SK-N-SH treated with all-trans-retinoic acid at 6 μM for 48 hours (cell line): ENCODE measurements around the gene GATA5.

Experiments
- ATAC-seq: fragments of 200-7000 bp; cut with Tn5 transposase; 3 replicates; pipeline ENCODE4 v1.9.1; 2020; ENCODE audit warnings: mild to moderate bottlenecking, moderate library complexity
- ARNTL ChIP-seq: fragments of 450-650 bp; formaldehyde crosslinking; IDR thresholded peaks from 2 replicates; pipeline ENCODE4 v1.5.0; 2020; ENCODE audit warnings: low read depth, mild to moderate bottlenecking, moderate library complexity, borderline replicate concordance
- BACH2 ChIP-seq: fragments of 250-450 bp; sonication (Bioruptor Pico); IDR thresholded peaks from 2 replicates; pipeline ENCODE4 v1.9.0; 2021; ENCODE audit warnings: mild to moderate bottlenecking, borderline replicate concordance
- CSDC2 ChIP-seq: fragments of 250-450 bp; sonication (Bioruptor Pico); IDR thresholded peaks from 2 replicates; pipeline ENCODE4 v1.5.0; 2020; ENCODE audit warnings: mild to moderate bottlenecking, moderate library complexity
- ESRRG ChIP-seq: fragments of 250-450 bp; sonication (Bioruptor Pico); IDR thresholded peaks from 2 replicates; pipeline ENCODE4 v1.6.1; 2021; ENCODE audit warnings: mild to moderate bottlenecking
- GLIS3 ChIP-seq: fragments of 250-450 bp; sonication (Bioruptor Pico); IDR thresholded peaks from 2 replicates; pipeline ENCODE4 v1.5.0; 2020; ENCODE audit warnings: mild to moderate bottlenecking, moderate library complexity
- OSR1 ChIP-seq: fragments of 250-450 bp; sonication (Bioruptor Pico); IDR thresholded peaks from 2 replicates; pipeline ENCODE4 v1.8.0; 2022; ENCODE audit warnings: moderate library complexity, mild to moderate bottlenecking, inconsistent platforms
- PPARA ChIP-seq: fragments of 250-450 bp; sonication (Bioruptor Pico); IDR thresholded peaks from 2 replicates; pipeline ENCODE4 v1.5.0; 2020; ENCODE audit warnings: mild to moderate bottlenecking, borderline replicate concordance
- RARB ChIP-seq: fragments of 250-450 bp; sonication (Bioruptor Pico); IDR thresholded peaks from 2 replicates; pipeline ENCODE4 v1.8.0; 2021; ENCODE audit warnings: mild to moderate bottlenecking, moderate library complexity
- SNAI2 ChIP-seq: fragments of 250-450 bp; sonication (Bioruptor Pico); IDR thresholded peaks from 2 replicates; pipeline ENCODE4 v1.5.0; 2020; ENCODE audit warnings: mild to moderate bottlenecking, moderate library complexity
- TCF4 ChIP-seq: fragments of 250-450 bp; sonication (Bioruptor Pico); IDR thresholded peaks from 2 replicates; pipeline ENCODE4 v1.8.0; 2021; ENCODE audit warnings: mild to moderate bottlenecking, moderate library complexity, borderline replicate concordance
- TOX ChIP-seq: fragments of 250-450 bp; sonication (Bioruptor Pico); IDR thresholded peaks from 2 replicates; pipeline ENCODE4 v1.8.0; 2021; ENCODE audit warnings: mild to moderate bottlenecking, moderate library complexity, borderline replicate concordance
- ZC3H10 ChIP-seq: fragments of 250-450 bp; sonication (Bioruptor Pico); IDR thresholded peaks from 2 replicates; pipeline ENCODE4 v1.5.1; 2021; ENCODE audit warnings: mild to moderate bottlenecking, moderate library complexity
- ZFP3 ChIP-seq: fragments of 250-450 bp; sonication (Bioruptor Pico); IDR thresholded peaks from 2 replicates; pipeline ENCODE4 v1.5.0; 2020; ENCODE audit warnings: mild to moderate bottlenecking, moderate library complexity
- ZNF565 ChIP-seq: fragments of 450-650 bp; formaldehyde crosslinking; conservative IDR thresholded peaks from 2 replicates; pipeline ENCODE4 v1.5.0; 2020; ENCODE audit warnings: low read depth, mild to moderate bottlenecking, moderate library complexity
- ZNF70 ChIP-seq: fragments of 450-650 bp; formaldehyde crosslinking; IDR thresholded peaks from 2 replicates; pipeline ENCODE4 v1.5.0; 2020; ENCODE audit warnings: mild to moderate bottlenecking, moderate library complexity
- ZNF8 ChIP-seq: fragments of 450-650 bp; formaldehyde crosslinking; IDR thresholded peaks from 2 replicates; pipeline ENCODE4 v1.5.0; 2020; ENCODE audit warnings: mild to moderate bottlenecking, moderate library complexity
- TF ChIP-seq, protein P1 (sequence below): fragments of 250-450 bp; sonication (Bioruptor Pico); IDR thresholded peaks from 2 replicates; pipeline ENCODE4 v1.5.1; 2020; ENCODE audit warnings: low read depth, mild to moderate bottlenecking, moderate library complexity
- TF ChIP-seq, protein P2 (sequence below): fragments of 250-450 bp; sonication (Bioruptor Pico); IDR thresholded peaks from 2 replicates; pipeline ENCODE4 v1.5.0; 2020; ENCODE audit warnings: mild to moderate bottlenecking, moderate library complexity
- TF ChIP-seq, protein P3 (sequence below): fragments of 250-450 bp; sonication (Bioruptor Pico); IDR thresholded peaks from 2 replicates; pipeline ENCODE4 v1.5.1; 2021; ENCODE audit warnings: mild to moderate bottlenecking, moderate library complexity
- TF ChIP-seq, protein P4 (sequence below): fragments of 250-450 bp; sonication (Bioruptor Pico); IDR thresholded peaks from 2 replicates; pipeline ENCODE4 v1.8.0; 2021; ENCODE audit warnings: low read depth, mild to moderate bottlenecking, moderate library complexity, borderline replicate concordance
- TF ChIP-seq, protein P5 (sequence below): fragments of 250-450 bp; sonication (Bioruptor Pico); IDR thresholded peaks from 2 replicates; pipeline ENCODE4 v1.8.0; 2020; ENCODE audit warnings: mild to moderate bottlenecking, moderate library complexity, borderline replicate concordance

GATA5 gene

DNA sequence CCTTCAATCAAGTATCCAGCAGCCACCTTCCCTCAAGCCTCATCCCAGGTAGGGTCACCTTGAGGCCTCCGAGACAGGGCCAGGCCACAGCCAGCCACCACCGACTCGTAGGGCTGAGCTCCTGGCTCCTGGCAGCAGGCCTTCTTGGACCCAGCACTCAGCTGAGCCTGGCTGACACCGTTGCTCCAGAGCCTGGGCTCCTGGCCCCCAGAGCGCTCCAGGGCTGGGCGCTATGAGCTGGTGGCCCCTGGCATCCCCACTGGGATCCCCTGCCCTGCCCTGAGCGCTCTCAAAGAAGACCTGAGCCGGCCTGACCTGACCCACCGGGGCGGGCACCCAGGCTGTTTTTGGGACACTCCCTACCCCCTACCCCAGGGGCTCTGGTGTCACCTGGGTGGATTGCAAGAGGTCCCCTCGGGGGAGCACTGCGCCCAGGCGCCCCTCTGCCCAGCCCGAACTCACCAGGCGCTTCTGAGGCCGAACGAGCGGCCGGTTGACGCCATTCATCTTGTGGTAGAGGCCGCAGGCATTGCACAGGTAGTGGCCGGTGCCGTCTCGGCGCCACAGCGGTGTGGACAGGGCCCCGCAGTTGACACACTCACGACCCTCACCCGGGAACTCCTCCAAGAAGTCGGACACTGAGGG, 2.7 kb downstream of the GATA5 start:
- no peak for ATAC-seq
- TF ChIP-seq GLIS3 (CRISPR knock-in tag), result no peak
- no peak for TF ChIP-seq BACH2 (CRISPR knock-in tag)
- TF ChIP-seq ESRRG (CRISPR knock-in tag), result no peak
- TF ChIP-seq, protein P1, sequence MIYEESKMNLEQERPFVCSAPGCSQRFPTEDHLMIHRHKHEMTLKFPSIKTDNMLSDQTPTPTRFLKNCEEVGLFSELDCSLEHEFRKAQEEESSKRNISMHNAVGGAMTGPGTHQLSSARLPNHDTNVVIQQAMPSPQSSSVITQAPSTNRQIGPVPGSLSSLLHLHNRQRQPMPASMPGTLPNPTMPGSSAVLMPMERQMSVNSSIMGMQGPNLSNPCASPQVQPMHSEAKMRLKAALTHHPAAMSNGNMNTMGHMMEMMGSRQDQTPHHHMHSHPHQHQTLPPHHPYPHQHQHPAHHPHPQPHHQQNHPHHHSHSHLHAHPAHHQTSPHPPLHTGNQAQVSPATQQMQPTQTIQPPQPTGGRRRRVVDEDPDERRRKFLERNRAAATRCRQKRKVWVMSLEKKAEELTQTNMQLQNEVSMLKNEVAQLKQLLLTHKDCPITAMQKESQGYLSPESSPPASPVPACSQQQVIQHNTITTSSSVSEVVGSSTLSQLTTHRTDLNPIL (CRISPR knock-in tag), result no peak
- no peak for TF ChIP-seq ZNF70 (CRISPR knock-in tag)
- TF ChIP-seq OSR1 (CRISPR knock-in tag), result no peak
- TF ChIP-seq ARNTL (CRISPR knock-in tag), result no peak
- no peak for TF ChIP-seq TOX (CRISPR knock-in tag)
- TF ChIP-seq ZNF565 (CRISPR knock-in tag), result no peak
- TF ChIP-seq, protein P2, sequence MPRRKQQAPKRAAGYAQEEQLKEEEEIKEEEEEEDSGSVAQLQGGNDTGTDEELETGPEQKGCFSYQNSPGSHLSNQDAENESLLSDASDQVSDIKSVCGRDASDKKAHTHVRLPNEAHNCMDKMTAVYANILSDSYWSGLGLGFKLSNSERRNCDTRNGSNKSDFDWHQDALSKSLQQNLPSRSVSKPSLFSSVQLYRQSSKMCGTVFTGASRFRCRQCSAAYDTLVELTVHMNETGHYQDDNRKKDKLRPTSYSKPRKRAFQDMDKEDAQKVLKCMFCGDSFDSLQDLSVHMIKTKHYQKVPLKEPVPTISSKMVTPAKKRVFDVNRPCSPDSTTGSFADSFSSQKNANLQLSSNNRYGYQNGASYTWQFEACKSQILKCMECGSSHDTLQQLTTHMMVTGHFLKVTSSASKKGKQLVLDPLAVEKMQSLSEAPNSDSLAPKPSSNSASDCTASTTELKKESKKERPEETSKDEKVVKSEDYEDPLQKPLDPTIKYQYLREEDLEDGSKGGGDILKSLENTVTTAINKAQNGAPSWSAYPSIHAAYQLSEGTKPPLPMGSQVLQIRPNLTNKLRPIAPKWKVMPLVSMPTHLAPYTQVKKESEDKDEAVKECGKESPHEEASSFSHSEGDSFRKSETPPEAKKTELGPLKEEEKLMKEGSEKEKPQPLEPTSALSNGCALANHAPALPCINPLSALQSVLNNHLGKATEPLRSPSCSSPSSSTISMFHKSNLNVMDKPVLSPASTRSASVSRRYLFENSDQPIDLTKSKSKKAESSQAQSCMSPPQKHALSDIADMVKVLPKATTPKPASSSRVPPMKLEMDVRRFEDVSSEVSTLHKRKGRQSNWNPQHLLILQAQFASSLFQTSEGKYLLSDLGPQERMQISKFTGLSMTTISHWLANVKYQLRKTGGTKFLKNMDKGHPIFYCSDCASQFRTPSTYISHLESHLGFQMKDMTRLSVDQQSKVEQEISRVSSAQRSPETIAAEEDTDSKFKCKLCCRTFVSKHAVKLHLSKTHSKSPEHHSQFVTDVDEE, result no peak
- TF ChIP-seq, protein P3, sequence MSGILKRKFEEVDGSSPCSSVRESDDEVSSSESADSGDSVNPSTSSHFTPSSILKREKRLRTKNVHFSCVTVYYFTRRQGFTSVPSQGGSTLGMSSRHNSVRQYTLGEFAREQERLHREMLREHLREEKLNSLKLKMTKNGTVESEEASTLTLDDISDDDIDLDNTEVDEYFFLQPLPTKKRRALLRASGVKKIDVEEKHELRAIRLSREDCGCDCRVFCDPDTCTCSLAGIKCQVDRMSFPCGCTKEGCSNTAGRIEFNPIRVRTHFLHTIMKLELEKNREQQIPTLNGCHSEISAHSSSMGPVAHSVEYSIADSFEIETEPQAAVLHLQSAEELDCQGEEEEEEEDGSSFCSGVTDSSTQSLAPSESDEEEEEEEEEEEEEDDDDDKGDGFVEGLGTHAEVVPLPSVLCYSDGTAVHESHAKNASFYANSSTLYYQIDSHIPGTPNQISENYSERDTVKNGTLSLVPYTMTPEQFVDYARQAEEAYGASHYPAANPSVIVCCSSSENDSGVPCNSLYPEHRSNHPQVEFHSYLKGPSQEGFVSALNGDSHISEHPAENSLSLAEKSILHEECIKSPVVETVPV (CRISPR knock-in tag), result no peak
- TF ChIP-seq ZC3H10 (CRISPR knock-in tag), result no peak
- TF ChIP-seq TCF4 (CRISPR knock-in tag), result no peak
- no peak for TF ChIP-seq ZNF8 (CRISPR knock-in tag)
- TF ChIP-seq ZFP3 (CRISPR knock-in tag), result no peak
- TF ChIP-seq SNAI2, result no peak

DNA sequence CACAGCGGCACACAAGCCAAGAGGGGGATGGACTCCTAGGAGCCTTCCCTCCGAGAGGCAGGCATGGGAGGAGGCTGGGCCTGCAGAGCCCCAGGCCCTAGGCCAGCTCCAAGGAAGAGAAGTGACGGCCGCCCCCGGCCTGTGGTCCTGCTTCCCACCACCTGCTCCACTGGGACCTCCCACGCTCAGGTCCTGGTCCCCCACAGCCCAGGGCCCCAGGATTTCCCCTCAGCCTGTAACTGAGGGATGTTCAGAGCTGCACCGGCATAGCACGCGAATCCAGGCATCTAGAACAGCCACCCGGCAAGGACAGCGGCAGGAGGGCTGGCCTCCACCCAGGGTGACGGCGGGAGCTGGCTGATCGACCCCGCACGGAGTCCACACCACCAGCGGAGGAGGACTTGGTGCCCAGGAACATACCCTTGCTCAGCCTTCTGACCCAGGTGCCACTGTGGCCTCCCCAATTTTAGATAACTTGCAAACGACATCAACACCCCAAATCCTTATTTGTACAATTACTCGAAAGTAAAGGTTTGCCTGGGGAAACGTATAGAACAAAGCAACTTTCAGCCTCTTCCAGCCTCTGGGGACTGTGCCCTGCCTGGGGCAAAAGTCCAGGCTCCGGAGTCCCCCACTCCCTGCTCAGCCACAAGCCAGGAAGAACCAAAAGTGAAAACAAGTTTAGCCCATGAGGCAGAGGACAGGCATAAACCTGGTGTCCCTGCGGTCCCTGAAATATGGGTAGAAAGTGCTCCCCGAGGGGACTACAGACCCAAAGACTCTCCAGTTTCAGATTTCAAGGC, 3.5 kb downstream of the GATA5 start:
- no peak for TF ChIP-seq ZFP3 (CRISPR knock-in tag)
- ATAC-seq, result no peak

DNA sequence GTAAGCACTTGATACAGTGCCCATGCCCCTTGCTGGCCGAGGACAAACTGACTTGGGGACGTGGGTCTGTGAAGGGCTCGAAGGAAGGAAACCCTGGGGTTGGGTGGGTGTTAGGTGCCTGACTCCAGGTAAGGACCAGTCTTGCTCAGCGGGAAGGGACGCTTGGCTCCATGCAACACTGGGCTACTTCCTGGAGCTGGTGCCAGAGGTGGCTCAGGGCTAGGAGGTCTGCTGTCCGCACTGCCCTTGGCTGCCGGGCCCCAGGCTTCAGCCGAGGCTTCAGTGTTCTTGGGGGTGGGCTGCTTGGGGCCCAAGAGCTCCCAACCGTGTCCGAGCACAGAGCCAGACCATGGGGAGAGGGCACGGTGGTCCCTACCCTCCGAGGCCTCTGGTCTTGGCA, 5.3 kb downstream of the GATA5 start:
- TF ChIP-seq, protein P4, sequence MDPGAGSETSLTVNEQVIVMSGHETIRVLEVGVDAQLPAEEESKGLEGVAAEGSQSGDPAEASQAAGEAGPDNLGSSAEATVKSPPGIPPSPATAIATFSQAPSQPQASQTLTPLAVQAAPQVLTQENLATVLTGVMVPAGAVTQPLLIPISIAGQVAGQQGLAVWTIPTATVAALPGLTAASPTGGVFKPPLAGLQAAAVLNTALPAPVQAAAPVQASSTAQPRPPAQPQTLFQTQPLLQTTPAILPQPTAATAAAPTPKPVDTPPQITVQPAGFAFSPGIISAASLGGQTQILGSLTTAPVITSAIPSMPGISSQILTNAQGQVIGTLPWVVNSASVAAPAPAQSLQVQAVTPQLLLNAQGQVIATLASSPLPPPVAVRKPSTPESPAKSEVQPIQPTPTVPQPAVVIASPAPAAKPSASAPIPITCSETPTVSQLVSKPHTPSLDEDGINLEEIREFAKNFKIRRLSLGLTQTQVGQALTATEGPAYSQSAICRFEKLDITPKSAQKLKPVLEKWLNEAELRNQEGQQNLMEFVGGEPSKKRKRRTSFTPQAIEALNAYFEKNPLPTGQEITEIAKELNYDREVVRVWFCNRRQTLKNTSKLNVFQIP, result no peak
- TF ChIP-seq PPARA (no peak), TOX (CRISPR knock-in tag) (no peak), ARNTL (CRISPR knock-in tag) (no peak), CSDC2 (CRISPR knock-in tag) (no peak), OSR1 (CRISPR knock-in tag) (no peak), RARB (CRISPR knock-in tag) (no peak)
- TF ChIP-seq, protein P2, result no peak
- TF ChIP-seq, protein P5, sequence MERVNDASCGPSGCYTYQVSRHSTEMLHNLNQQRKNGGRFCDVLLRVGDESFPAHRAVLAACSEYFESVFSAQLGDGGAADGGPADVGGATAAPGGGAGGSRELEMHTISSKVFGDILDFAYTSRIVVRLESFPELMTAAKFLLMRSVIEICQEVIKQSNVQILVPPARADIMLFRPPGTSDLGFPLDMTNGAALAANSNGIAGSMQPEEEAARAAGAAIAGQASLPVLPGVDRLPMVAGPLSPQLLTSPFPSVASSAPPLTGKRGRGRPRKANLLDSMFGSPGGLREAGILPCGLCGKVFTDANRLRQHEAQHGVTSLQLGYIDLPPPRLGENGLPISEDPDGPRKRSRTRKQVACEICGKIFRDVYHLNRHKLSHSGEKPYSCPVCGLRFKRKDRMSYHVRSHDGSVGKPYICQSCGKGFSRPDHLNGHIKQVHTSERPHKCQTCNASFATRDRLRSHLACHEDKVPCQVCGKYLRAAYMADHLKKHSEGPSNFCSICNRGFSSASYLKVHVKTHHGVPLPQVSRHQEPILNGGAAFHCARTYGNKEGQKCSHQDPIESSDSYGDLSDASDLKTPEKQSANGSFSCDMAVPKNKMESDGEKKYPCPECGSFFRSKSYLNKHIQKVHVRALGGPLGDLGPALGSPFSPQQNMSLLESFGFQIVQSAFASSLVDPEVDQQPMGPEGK (CRISPR knock-in tag), result no peak
- ATAC-seq, result no peak
